Liver (tissue), 2 donors: ENCODE data around the gene ZNF563.

Experiments
- YY1 ChIP-seq: IDR thresholded peaks from 2 replicates; pipeline ENCODE4 v1.6.1; 2016; ENCODE audit warnings: antibody characterized with exemption, mild to moderate bottlenecking
- TF ChIP-seq, protein P1 (sequence below): fragments of 150-350 bp; IDR thresholded peaks from 2 replicates; pipeline ENCODE4 v1.5.1; 2017; ENCODE audit warnings: improper control_type of control experiment, low read depth, low read length; ENCODE audit not compliant: missing input control
- donor health status: healthy.

DNA sequence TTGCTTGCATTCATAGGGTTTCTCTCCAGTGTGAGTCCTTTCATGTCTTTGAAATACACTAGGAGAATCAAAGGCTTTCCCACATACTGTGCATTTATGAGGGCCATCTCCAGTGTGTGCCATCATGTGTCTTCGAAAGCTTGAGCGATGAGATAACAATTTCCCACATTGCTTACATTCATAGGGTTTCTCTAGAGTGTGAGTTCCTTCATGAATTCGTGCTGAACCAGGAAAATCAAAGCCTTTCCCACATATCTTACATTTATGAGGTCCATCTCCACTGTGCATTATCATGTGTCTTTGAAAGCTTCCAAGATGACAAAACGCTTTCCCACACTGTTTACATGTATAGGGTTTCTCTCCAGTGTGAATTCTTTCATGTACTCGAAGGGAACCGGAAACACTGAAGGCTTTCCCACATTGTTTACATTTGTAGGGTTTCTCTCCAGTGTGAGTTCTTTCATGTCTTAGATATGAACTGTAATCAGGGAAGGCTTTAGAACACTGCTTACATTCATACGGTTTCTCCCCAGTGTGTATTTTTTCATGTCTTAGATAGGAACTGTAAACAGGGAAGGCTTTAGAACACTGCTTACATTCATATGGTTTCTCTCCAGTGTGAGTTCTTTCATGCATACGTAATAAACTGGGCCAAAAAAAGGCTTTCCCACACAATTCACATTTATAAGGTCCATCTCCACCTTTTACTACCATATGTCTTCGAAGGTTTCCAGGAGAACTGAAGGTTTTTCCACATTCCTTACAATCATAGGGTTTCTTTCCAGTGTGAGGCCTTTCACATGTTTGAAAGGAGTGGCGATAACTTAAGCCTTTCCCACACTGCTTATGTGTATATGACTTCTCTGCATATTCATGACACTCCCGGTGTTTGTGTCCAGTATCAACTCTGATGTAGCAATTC lies 60.2 kb downstream of the ZNF563 start:
- no peak for TF ChIP-seq YY1
- TF ChIP-seq, protein P1, sequence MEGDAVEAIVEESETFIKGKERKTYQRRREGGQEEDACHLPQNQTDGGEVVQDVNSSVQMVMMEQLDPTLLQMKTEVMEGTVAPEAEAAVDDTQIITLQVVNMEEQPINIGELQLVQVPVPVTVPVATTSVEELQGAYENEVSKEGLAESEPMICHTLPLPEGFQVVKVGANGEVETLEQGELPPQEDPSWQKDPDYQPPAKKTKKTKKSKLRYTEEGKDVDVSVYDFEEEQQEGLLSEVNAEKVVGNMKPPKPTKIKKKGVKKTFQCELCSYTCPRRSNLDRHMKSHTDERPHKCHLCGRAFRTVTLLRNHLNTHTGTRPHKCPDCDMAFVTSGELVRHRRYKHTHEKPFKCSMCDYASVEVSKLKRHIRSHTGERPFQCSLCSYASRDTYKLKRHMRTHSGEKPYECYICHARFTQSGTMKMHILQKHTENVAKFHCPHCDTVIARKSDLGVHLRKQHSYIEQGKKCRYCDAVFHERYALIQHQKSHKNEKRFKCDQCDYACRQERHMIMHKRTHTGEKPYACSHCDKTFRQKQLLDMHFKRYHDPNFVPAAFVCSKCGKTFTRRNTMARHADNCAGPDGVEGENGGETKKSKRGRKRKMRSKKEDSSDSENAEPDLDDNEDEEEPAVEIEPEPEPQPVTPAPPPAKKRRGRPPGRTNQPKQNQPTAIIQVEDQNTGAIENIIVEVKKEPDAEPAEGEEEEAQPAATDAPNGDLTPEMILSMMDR, result no peak
